WTC11 (cell line): ENCODE data around the gene SPATA22. TPM values are rescaled to one million over a fixed set of nuclear protein-coding genes. Genes with fewer than 3 reads are reported as not detected.

Experiments used
- ATAC-seq: fragments of 200-7000 bp; cut with Tn5 transposase; 2 replicates; pipeline ENCODE4 v1.10.0; 2021; ENCODE audit warnings: mild to moderate bottlenecking, moderate library complexity
- CTCF ChIA-PET: fragments of 300-600 bp; sonication (Branson Sonifier 250); formaldehyde crosslinking; loops from one replicate; lab custom pipeline; 2021; ENCODE audit warnings: antibody characterized with exemption; lab: Charles Lee
- POLR2A ChIA-PET: fragments of 350-600 bp; sonication (Branson Sonifier 250); formaldehyde crosslinking; loops from one replicate; lab custom pipeline; 2021; ENCODE audit warnings: antibody characterized with exemption; lab: Charles Lee
- DNase-seq: peaks from one replicate; pipeline ENCODE4 v3.0.0; 2021; ENCODE audit warnings: low spot score
- H3K27ac Mint-ChIP-seq: 2 replicates; pipeline ENCODE4 v1.8.0; 2021; ENCODE audit warnings: mixed read lengths
- H3K27me3 Mint-ChIP-seq: 2 replicates; pipeline ENCODE4 v1.8.0; 2021; ENCODE audit warnings: low read depth, mild to moderate bottlenecking, moderate library complexity, mixed read lengths
- H3K36me3 Mint-ChIP-seq: 2 replicates; pipeline ENCODE4 v1.8.0; 2021; ENCODE audit warnings: mixed read lengths
- H3K4me1 Mint-ChIP-seq: 2 replicates; pipeline ENCODE4 v1.8.0; 2022; ENCODE audit warnings: mixed read lengths
- H3K4me3 Mint-ChIP-seq: 2 replicates; pipeline ENCODE4 v1.8.0; 2021; ENCODE audit warnings: mild to moderate bottlenecking, moderate library complexity, mixed read lengths
- H3K9me3 Mint-ChIP-seq: 2 replicates; pipeline ENCODE4 v1.8.0; 2021; ENCODE audit warnings: mixed read lengths
- AFF4 ChIP-seq: sonication (generic); formaldehyde crosslinking; IDR thresholded peaks from 2 replicates; pipeline ENCODE4 v1.8.1; 2023; ENCODE audit warnings: mild to moderate bottlenecking, missing genetic modification reagents, borderline replicate concordance
- ARID4B ChIP-seq: sonication (generic); formaldehyde crosslinking; IDR thresholded peaks from 2 replicates; pipeline ENCODE4 v1.8.0; 2023; ENCODE audit warnings: missing genetic modification reagents, mild to moderate bottlenecking, borderline replicate concordance
- CDX4 ChIP-seq: fragments of 250-450 bp; sonication (Bioruptor Pico); IDR thresholded peaks from 2 replicates; pipeline ENCODE4 v1.9.0; 2021; ENCODE audit warnings: moderate library complexity, mild to moderate bottlenecking, inconsistent platforms, borderline replicate concordance
- CREM ChIP-seq: sonication (generic); formaldehyde crosslinking; IDR thresholded peaks from 2 replicates; pipeline ENCODE4 v1.8.1; 2022; ENCODE audit warnings: mild to moderate bottlenecking, missing genetic modification reagents, moderate library complexity
- CTCF ChIP-seq: fragments of 200-600 bp; IDR thresholded peaks from 2 replicates; pipeline ENCODE4 v1.8.0; 2022; ENCODE audit warnings: antibody characterized with exemption
- E2F5 ChIP-seq: sonication (generic); formaldehyde crosslinking; IDR thresholded peaks from 2 replicates; pipeline ENCODE4 v1.8.1; 2022; ENCODE audit warnings: mild to moderate bottlenecking, moderate library complexity, missing genetic modification reagents
- FOXJ3 ChIP-seq: sonication (generic); formaldehyde crosslinking; IDR thresholded peaks from 2 replicates; pipeline ENCODE4 v1.9.0; 2021; ENCODE audit warnings: missing genetic modification reagents, mild to moderate bottlenecking, borderline replicate concordance
- GTF2I ChIP-seq: fragments of 250-450 bp; sonication (Bioruptor Pico); conservative IDR thresholded peaks from 2 replicates; pipeline ENCODE4 v1.4.0; 2021; ENCODE audit warnings: mild to moderate bottlenecking
- HMGA2 ChIP-seq: fragments of 250-450 bp; sonication (Bioruptor Pico); IDR thresholded peaks from 2 replicates; pipeline ENCODE4 v1.4.0; 2021; ENCODE audit warnings: mild to moderate bottlenecking, moderate library complexity
- NR1H2 ChIP-seq: sonication (generic); formaldehyde crosslinking; IDR thresholded peaks from 2 replicates; pipeline ENCODE4 v1.9.0; 2021; ENCODE audit warnings: mild to moderate bottlenecking, moderate library complexity, missing genetic modification reagents
- NR2C2 ChIP-seq: sonication (generic); formaldehyde crosslinking; IDR thresholded peaks from 2 replicates; pipeline ENCODE4 v1.8.0; 2022; ENCODE audit warnings: mild to moderate bottlenecking, missing genetic modification reagents
- OVOL2 ChIP-seq: fragments of 250-450 bp; sonication (Bioruptor Pico); IDR thresholded peaks from 2 replicates; pipeline ENCODE4 v1.9.0; 2021; ENCODE audit warnings: mild to moderate bottlenecking, borderline replicate concordance
- SP1 ChIP-seq: sonication (generic); formaldehyde crosslinking; conservative IDR thresholded peaks from 2 replicates; pipeline ENCODE4 v1.8.1; 2022; ENCODE audit warnings: missing genetic modification reagents
- USF2 ChIP-seq: sonication (generic); formaldehyde crosslinking; IDR thresholded peaks from 2 replicates; pipeline ENCODE4 v1.8.1; 2023; ENCODE audit warnings: mild to moderate bottlenecking, missing genetic modification reagents, moderate library complexity
- ZNF121 ChIP-seq: sonication (generic); formaldehyde crosslinking; IDR thresholded peaks from 2 replicates; pipeline ENCODE4 v1.8.0; 2023; ENCODE audit warnings: missing genetic modification reagents
- ZNF138 ChIP-seq: sonication (generic); formaldehyde crosslinking; conservative IDR thresholded peaks from 2 replicates; pipeline ENCODE4 v1.8.1; 2022; ENCODE audit warnings: mild to moderate bottlenecking, moderate library complexity, missing genetic modification reagents
- ZNF263 ChIP-seq: sonication (generic); formaldehyde crosslinking; IDR thresholded peaks from 2 replicates; pipeline ENCODE4 v1.8.1; 2022; ENCODE audit warnings: low read depth, mild to moderate bottlenecking, moderate library complexity, missing genetic modification reagents
- ZNF423 ChIP-seq: fragments of 250-450 bp; sonication (Bioruptor Pico); IDR thresholded peaks from 2 replicates; pipeline ENCODE4 v2.1.2; 2022; ENCODE audit warnings: mild to moderate bottlenecking, moderate library complexity
- ZNF425 ChIP-seq: fragments of 250-450 bp; sonication (Bioruptor Pico); conservative IDR thresholded peaks from 2 replicates; pipeline ENCODE4 v1.9.0; 2021; ENCODE audit warnings: mild to moderate bottlenecking
- ZNF512 ChIP-seq: sonication (generic); formaldehyde crosslinking; IDR thresholded peaks from 2 replicates; pipeline ENCODE4 v1.8.1; 2022; ENCODE audit warnings: missing genetic modification reagents, borderline replicate concordance
- total RNA-seq: library from RNA; stranded (reverse); gene quantifications from 3 replicates; pipeline ENCODE4 v1.2.3, GENCODE V29; 2021

SPATA22 gene
- total RNA-seq, 1 experiment from 2014 or later: not detected

GRCh38 chr17:3438368-3438767 lies 33.3 kb downstream of the SPATA22 start:
- POLR2A ChIA-PET: no interaction called here
- TF ChIP-seq USF2 (CRISPR knock-in tag): no peak
- no peak for TF ChIP-seq E2F5 (CRISPR knock-in tag)
- no peak for TF ChIP-seq CTCF
- no peak for TF ChIP-seq HMGA2 (CRISPR knock-in tag)
- no peak for TF ChIP-seq OVOL2 (CRISPR knock-in tag)
- no peak for TF ChIP-seq ZNF121 (CRISPR knock-in tag)
- TF ChIP-seq ZNF138 (CRISPR knock-in tag): no peak
- TF ChIP-seq CREM: no peak
- no peak for TF ChIP-seq NR2C2 (CRISPR knock-in tag)
- no peak for TF ChIP-seq NR1H2 (CRISPR knock-in tag)
- TF ChIP-seq GTF2I: no peak
- TF ChIP-seq ZNF423: no peak
- TF ChIP-seq AFF4 (CRISPR knock-in tag): no peak
- TF ChIP-seq, all 79 proteins: peak for 0
- ATAC-seq (no peak), DNase-seq (no peak)
- Mint-ChIP-seq H3K4me1 (peaks cover 8% of the 10 kb centered on the region), H3K27me3 (no peaks in the 10 kb centered on the region; the same call in 1 of the 2 replicates), H3K9me3 (peaks cover 1% of the 10 kb centered on the region; the same call in 1 of the 2 replicates), H3K36me3 (no peaks in the 10 kb centered on the region), H3K4me3 (no peak overlapping the region), H3K27ac (no peak overlapping the region)
- CTCF ChIA-PET: no interaction called here

GRCh38 chr17:3433741-3434140 lies 37.9 kb downstream of the SPATA22 start, which contains the start of gene OR1E2:
TSS of gene OR1E2 (minus strand) at chr17:3433841. CDS start at chr17:3433841, 0 bp downstream.
- CTCF ChIA-PET: no interaction called here
- H3K27ac Mint-ChIP-seq: no peak within 1 kb of the TSS
- H3K9me3 Mint-ChIP-seq: peaks cover 29% of the 10 kb centered on the region
- peaks cover 5% of the 10 kb centered on the region; the same call in 1 of the 2 replicates for H3K27me3 Mint-ChIP-seq
- no peak for DNase-seq
- peaks cover 8% of the 10 kb centered on the region for H3K4me1 Mint-ChIP-seq
- H3K36me3 Mint-ChIP-seq: no peaks in the 10 kb centered on the region
- H3K4me3 Mint-ChIP-seq: no peak within 1 kb of the TSS
- ATAC-seq: no peak
- POLR2A ChIA-PET: no interaction called here
- TF ChIP-seq FOXJ3 (CRISPR knock-in tag) (no peak), CDX4 (CRISPR knock-in tag) (no peak), ZNF425 (CRISPR knock-in tag) (no peak), ZNF263 (CRISPR knock-in tag) (no peak), ARID4B (CRISPR knock-in tag) (no peak), ZNF512 (CRISPR knock-in tag) (no peak), SP1 (no peak)
